Kidney (tissue), 14 donors: Measurements from ENCODE around the gene ZNF516. TPM values are rescaled to one million over a fixed set of nuclear protein-coding genes. Genes with fewer than 3 reads are reported as not detected.
A peak's percentile ranks its signal among the peaks of the same experiment; 100 is the strongest.

Source experiments
- DNase-seq, 5 donors: peaks; one replicate each; pipeline ENCODE4 v3.0.0-alpha.2; 2013 to 2020
- FAIRE-seq: peaks from 2 replicates; lab custom pipeline; 2012; peaks lifted over from hg19 to GRCh38; lab: Jason Lieb, UNC
- H3K27ac ChIP-seq, 2 donors: one replicate each; pipeline ENCODE4 v1.7.0; 2013; ENCODE audit warnings: low read depth in 2 of 2, low read length in 2 of 2, inconsistent platforms in 1 of 2
- H3K27me3 ChIP-seq: one replicate; pipeline ENCODE4 v1.7.1; 2013; ENCODE audit warnings: low read length, inconsistent platforms; ENCODE audit not compliant: control insufficient read depth, insufficient read depth
- H3K36me3 ChIP-seq, 3 donors: one replicate each; pipeline versions ENCODE4 v1.7.0 to v1.7.1; 2013; ENCODE audit warnings: low read length in 3 of 3, control low read depth in 1 of 3, inconsistent platforms in 1 of 3; ENCODE audit not compliant: insufficient read depth in 3 of 3, control insufficient read depth in 2 of 3
- H3K4me1 ChIP-seq, 3 donors: one replicate each; pipeline versions ENCODE4 v1.7.0 to v1.7.1; 2013; ENCODE audit warnings: low read length in 3 of 3, inconsistent platforms in 1 of 3, low read depth in 1 of 3; ENCODE audit not compliant: control insufficient read depth in 2 of 3, insufficient read depth in 2 of 3
- H3K4me3 ChIP-seq, 3 donors: one replicate each; pipeline versions ENCODE4 v1.7.0 to v1.8.1; 2013; ENCODE audit warnings: low read length in 3 of 3, control low read depth in 1 of 3, inconsistent platforms in 1 of 3
- H3K9ac ChIP-seq, 3 donors: one replicate each; pipeline versions ENCODE4 v1.7.0 to v1.7.1; 2013; ENCODE audit warnings: low read length in 3 of 3, control low read depth in 1 of 3, inconsistent platforms in 1 of 3
- H3K9me3 ChIP-seq, 3 donors: one replicate each; pipeline versions ENCODE4 v1.7.0 to v1.7.1; 2013; ENCODE audit warnings: low read length in 3 of 3, control low read depth in 1 of 3, inconsistent platforms in 1 of 3; ENCODE audit not compliant: control insufficient read depth in 2 of 3, insufficient read depth in 1 of 3
- intact Hi-C: fragments of 100-400 bp; cut with DNase I; formaldehyde crosslinking; loops from one replicate; pipeline ENCODE4 v1.11.1; 2022
- polyA plus RNA-seq: library from polyadenylated mRNA; stranded (reverse); fragments of 350-450 nt; fragmentation: Illumina TruSeq; extraction: RNeasy Lipid Tissue Mini Kit (QIAGEN cat#74804); gene quantifications from one replicate; pipeline ENCODE4 v1.2.3, GENCODE V29; 2014; ENCODE audit warnings: low read depth, low replicate concordance; ENCODE audit not compliant: insufficient read depth
- total RNA-seq: library from RNA; stranded (reverse); fragmentation: NEBNext Ultra II Directional; extraction: Animal tissue kit (Norgen Biotek cat#: 25700); gene quantifications from one replicate; pipeline ENCODE4 v1.2.1, GENCODE V29; 2021
- TF ChIP-seq, protein P1 (sequence below): IDR thresholded peaks from 3 replicates; pipeline ENCODE4 v1.5.1; 2012; ENCODE audit warnings: mild to moderate bottlenecking, moderate library complexity, borderline replicate concordance; ENCODE audit not compliant: insufficient read depth; ENCODE audit errors: extremely low read depth
- donor health status: control.
- donor health status: control.
- donor health status: control.
- donor health status: control.
- donor health status: control.
- donor health status: DM: yes; HTN: yes; CAD: no.
- donor health status: Normal renal cell carcinoma (clear cell type).

The ZNF516 gene
- total and polyA plus RNA-seq, 2 donors from 2014 or later, result 6.7 to 28.7 TPM

DNA sequence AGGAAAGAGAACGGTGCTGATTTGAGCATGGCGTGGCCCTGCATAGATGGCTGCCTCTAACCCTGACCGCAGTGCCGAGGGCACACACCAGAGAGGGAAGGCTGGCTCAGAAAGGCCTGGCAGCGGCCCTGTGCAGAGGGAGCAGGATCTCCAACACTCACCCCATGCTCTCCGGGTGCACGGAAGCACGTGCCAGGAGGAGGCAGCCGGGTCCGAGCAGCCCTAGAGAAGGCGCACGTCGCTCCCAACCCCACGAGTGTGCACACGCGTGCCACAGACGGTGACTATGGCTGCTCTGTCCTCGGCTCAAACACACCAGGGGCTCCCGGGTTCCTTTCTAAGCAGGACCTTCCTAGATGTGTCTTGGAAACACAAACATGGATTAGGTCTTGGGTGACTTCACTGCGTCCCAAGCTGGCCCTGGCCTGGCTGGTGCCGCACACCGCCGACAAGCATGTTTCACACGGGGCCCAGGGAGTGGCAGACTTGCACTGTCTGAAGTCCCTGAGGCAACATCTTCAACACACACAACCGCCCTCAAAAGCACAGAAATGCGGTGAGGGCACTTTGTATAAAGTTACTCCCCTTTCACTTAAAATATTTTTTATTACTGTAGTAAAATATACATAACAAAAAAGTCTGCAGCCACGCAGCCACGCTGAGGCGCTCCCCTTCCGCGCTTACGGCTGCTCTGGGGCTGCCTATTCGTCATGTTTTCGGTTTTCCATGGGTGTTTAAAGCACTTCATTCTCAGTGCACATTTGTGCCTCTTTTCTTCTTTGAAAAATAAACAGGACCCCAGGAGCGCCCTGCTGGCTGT lies 110.0 kb downstream of the ZNF516 start:
- FAIRE-seq (no peak), DNase-seq (peak in 1 of 5 donors; percentile 17)
- no peak overlapping the region for H3K4me3 ChIP-seq
- TF ChIP-seq, protein P1, sequence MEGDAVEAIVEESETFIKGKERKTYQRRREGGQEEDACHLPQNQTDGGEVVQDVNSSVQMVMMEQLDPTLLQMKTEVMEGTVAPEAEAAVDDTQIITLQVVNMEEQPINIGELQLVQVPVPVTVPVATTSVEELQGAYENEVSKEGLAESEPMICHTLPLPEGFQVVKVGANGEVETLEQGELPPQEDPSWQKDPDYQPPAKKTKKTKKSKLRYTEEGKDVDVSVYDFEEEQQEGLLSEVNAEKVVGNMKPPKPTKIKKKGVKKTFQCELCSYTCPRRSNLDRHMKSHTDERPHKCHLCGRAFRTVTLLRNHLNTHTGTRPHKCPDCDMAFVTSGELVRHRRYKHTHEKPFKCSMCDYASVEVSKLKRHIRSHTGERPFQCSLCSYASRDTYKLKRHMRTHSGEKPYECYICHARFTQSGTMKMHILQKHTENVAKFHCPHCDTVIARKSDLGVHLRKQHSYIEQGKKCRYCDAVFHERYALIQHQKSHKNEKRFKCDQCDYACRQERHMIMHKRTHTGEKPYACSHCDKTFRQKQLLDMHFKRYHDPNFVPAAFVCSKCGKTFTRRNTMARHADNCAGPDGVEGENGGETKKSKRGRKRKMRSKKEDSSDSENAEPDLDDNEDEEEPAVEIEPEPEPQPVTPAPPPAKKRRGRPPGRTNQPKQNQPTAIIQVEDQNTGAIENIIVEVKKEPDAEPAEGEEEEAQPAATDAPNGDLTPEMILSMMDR, result no peak
- H3K27me3 ChIP-seq, result no peaks in the 10 kb centered on the region
- H3K9me3 ChIP-seq, result no peaks in the 10 kb centered on the region
- peaks cover 0 to 3% (median 0%) of the 10 kb centered on the region in 3 donors for H3K4me1 ChIP-seq
- peaks cover 0 to 4% (median 0%) of the 10 kb centered on the region in 3 donors for H3K36me3 ChIP-seq
- H3K9ac ChIP-seq, result no peak overlapping the region
- no peak overlapping the region for H3K27ac ChIP-seq
- intact Hi-C loops, result no loop called here

DNA sequence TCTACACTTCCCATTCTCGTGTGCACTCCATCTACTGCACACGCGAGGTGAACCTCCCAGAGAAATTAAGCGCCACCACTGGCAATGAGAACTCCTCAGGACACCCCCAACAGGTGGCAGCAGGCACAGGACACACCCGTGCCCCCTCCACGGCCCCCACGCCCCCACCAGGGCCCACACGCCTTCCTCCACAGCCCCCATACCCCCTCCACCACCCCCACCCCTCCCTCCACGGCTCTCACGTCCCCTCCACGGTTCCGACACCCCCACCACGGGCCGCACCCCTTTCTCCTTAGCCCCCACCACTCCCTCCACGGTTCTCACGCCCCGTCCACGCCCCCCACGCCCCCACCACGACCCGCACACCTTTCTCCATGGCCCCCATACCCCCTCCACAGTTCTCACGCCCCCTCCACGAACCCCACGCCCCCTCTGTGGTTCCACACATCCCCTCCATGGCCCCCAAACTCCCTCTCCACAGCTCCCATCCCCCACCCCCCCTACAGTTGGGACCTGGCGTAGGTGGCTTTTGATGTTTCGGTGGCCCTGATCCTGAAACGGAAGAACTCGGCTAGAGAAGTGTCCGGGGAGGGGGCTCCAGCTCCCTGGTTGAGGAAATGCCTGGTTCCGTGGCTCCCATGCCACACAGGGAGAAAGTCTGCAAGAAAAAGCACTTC lies 110.8 kb downstream of the ZNF516 start:
- TF ChIP-seq, protein P1, result no peak
- no peak overlapping the region for H3K27ac ChIP-seq
- intact Hi-C loops, result no loop called here
- H3K9ac ChIP-seq, result no peak overlapping the region
- H3K36me3 ChIP-seq, result peaks cover 0 to 12% (median 0%) of the 10 kb centered on the region in 3 donors
- H3K4me3 ChIP-seq, result no peak overlapping the region
- no peak for FAIRE-seq
- H3K27me3 ChIP-seq, result no peaks in the 10 kb centered on the region
- no peaks in the 10 kb centered on the region for H3K9me3 ChIP-seq
- H3K4me1 ChIP-seq, result no peaks in the 10 kb centered on the region
- DNase-seq, result peak in 1 of 5 donors; percentile 35

DNA sequence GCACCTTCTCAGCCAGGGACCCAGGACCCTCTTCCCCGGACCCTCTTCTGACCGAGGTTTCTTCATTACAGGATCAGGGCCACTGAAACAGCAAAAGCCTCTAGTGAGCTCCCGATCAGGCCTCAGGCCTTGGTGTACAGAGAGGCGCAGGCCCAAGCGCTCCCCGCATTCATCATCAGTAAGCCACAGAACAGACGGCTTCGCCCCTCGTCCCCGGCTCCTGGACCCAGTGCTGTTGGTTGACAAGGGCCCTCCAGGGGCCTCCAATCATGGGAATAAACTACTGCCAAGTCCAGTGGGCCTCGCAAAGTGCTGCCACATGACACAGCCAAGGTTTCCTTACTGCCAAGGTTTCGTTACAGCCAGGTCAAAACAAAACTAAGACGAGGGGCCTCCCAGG lies 111.4 kb downstream of the ZNF516 start:
- Histone ChIP-seq H3K27me3 (no peaks in the 10 kb centered on the region), H3K4me1 (no peaks in the 10 kb centered on the region), H3K36me3 (peaks cover 0 to 15% (median 0%) of the 10 kb centered on the region in 3 donors), H3K9me3 (no peaks in the 10 kb centered on the region), H3K9ac (no peak overlapping the region), H3K4me3 (no peak overlapping the region), H3K27ac (no peak overlapping the region)
- no peak for DNase-seq
- TF ChIP-seq, protein P1, result no peak
- no peak for FAIRE-seq
- intact Hi-C loops, result no loop called here
